NCI-H1092 (cell line): ENCODE measurements around the gene CRB3.
"Not testable (repeated sequence)": the region's sequence is repeated elsewhere in the genome, so short reads cannot be mapped to it uniquely, and the experiment has no call there.

Experiments used
- DNase-seq: peaks from one replicate; lab custom pipeline; 2025; lab: John Stamatoyannopoulos, UW

CRB3 gene, protein sequence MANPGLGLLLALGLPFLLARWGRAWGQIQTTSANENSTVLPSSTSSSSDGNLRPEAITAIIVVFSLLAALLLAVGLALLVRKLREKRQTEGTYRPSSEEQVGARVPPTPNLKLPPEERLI

GRCh38 chr19:6464070-6464873, at the start of gene CRB3:
Gene CRB3 (plus strand): TSS chr19:6464271. CDS start chr19:6464702, 431 bp downstream.
- DNase-seq: no peak

- DNase-seq: no peak
Measured at GRCh38 chr19:6414793-6415590, 49.1 kb upstream of the CRB3 start.

DNA sequence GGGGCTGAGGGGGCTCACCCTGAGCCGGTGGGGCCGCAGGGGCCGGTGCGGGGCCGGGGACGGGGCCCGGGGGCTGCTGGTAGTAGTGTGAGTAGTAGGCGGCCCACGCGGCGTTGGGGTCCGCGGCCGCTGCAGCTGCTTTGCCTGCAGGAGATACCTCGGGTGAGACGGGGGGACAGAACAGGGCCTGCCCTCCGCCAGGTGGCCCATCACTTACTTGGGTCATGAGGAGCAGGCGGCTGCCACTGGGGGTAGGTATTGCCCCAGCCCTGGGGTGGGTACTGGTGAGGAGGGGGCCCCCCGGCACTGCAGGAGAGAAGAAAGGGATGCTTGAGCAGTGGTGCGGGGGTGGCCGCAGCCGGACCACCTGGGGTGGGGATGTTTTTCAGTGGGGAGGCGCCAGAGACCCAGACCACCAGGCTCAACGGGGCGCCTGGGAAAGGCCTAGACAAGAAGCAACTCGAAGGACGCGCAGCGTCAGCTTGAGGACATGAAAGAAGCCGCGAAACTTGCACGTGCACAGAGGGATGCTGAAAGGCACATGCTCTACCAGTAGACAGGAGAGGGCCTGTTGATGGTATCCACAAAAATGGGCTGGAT, 48.4 kb upstream of the CRB3 start:
- no peak for DNase-seq

DNA sequence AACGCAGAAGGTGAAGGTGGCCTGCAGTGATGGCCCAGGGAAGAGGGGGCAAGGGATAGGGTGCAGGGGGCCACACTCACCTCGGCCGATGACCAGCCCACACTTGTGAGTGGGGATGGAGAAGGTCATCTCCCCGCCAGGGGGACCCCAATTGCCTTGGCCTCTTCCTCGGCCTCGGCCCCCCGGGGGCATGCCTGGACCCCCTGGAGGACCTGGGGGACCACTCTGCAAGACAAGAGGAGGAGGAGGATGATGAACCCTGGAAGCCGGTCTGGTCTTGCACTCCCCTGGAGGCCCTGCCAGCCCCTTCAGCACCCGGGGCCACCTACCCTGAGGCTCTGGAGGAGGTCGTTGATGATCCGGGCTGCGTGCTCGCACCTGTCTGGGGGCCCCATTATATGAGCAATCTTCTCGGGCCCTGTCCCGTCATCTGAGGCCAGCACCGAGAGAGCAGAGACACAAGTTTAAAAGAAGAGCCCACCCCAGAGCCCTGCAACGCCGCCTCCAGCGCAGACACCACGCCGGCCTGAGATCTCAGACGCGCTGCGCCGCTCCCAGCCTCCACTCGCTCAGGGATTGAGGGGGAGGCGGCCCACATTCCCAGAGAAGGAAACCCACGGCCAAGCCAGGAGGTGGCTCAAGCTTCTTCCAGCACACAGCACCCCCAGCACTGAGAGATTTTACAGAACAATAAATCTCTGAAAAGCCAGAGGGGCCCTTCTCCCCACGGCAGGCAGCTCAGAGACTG, 47.2 kb upstream of the CRB3 start:
- DNase-seq: no peak

GRCh38 chr19:6417713-6418561, 46.1 kb upstream of the CRB3 start:
- DNase-seq: no peak

DNA sequence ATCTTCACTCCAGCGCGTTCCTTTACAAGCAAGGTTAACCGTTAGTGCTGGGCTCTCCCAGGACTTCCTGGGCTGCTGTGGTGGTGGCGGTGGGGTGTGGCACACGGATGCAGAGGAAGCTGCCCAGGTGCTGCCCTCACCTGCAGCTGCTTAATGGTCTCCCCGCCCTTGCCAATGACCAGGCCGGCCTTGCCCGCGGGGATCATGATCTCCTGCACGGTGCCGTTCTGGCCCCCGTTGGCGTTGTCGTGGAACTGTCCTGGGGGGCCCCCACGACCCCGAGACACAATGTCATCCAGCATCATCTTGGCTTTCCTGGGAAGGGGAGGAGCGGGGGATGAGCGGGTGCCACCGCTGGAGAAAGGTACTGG, 45.5 kb upstream of the CRB3 start:
- no peak for DNase-seq

DNA sequence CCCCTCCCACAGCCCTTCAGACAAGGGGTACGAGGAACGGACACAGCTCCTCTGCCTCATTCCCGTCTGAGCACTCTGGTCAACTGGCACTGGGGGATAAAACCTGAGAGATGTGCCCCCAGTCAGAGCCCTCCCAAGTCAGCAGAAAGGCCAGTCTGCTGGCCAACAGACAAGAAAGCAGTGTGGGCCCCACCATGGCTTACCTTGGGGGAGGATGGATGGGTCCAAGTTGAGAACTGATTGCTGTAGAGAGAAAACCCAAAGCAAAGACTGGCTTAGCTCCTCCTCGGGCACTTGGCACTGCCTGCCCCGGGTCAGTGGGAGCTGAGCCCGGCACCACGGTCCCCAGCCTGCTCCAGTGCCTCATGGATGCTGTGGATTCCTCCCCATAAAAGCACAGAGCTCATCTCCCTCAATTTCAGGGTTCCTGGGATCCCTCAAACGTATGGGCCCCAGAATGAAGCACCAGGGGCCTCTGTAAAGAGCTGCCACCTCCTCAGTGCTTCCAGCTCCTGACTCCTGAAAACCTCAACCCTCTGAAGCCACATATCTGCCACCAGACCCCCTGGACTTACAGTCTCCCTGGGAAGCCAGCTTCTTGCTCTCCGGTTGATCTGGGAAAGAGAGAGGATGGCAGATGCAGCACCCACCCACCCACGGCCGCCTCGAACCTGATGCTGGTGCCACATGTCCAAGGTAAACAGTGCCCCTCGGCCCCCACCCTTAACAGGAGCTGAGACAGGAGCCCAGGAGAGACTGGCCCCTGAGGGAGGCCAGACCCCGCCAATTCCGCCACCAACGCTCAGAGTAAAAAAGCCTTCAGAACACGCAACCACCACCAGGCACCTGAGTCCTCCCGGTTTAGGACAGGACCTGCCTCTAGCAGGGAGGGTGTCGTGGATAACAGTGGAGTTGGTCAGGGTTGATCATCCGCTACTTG, 42.7 kb upstream of the CRB3 start:
- DNase-seq: no peak

DNA sequence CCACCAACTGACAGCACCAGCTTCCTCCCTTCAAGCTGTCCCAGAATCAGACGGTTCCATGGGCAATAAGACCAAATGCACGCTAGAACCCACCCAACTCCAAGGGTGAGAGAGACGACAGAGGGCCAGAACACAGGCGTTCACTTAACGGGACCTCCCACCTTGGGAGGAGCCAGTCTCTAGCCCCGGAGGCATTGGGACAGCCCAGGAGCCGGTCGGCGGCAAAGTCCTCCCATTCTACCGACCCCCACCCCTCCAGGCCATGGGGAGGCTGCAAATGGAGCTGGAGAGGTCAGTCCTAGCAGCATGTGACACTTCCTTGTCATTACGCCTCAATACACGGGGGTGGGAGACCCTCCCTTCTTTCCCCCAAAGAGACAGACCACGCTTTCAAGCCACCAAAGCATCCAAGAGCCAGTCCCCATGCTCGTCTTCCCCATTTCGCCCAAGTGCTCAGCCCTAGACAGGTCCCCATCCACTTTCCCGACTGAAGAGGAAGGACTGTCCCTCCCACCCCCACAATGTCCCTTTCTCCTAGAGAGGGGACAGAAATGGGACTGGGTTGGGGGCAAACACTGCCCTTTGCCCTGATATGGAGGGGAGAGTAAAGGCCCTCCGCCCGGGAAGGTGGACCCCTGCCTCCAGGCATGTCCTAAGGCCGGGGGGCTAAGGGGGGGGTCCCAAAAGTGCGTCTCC, 40.4 kb upstream of the CRB3 start:
- DNase-seq: no peak

- DNase-seq: no peak
Measured at GRCh38 chr19:6424195-6424938, 39.7 kb upstream of the CRB3 start, which contains the start of gene KHSRP. Gene KHSRP (minus strand): TSS chr19:6424811. CDS start chr19:6424701, 110 bp downstream.

GRCh38 chr19:6424939-6425731, 38.9 kb upstream of the CRB3 start:
- peak; percentile 100 for DNase-seq

- no peak for DNase-seq
Measured at GRCh38 chr19:6425732-6426620, 38.1 kb upstream of the CRB3 start.

GRCh38 chr19:6427131-6427530, 36.9 kb upstream of the CRB3 start:
- DNase-seq: no peak

DNA sequence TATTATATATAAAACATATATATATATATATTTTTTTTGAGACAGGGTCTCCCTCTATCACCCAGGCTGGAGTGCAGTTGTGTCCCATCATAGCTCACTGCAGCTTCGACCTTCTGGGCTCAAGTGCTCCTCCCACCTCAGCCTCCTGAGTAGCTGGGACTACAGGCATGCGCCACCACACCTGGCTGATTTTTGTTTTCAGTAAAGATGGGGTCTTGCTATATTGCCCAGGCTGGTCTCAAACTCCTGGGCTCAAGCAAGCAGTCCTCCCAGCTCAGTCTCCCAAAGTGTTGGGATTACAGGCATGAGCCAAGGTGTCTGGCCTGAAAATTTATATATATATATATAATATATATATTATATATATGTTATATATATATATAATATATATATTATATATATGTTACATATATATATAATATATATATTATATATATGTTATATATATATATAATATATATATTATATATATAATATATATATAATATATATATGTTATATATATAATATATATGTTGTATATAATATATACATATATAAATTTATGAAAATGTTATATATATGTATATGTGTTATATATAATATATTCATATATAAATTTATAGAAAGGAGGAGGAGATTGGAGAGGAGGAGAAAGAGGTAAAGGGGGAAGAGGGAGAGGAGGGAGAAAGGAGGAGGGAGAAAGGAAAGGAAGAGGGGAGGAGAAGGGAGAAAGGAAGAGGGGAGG, 35.2 kb upstream of the CRB3 start:
- not testable (repeated sequence) for DNase-seq

- DNase-seq: no peak
Measured at GRCh38 chr19:6429419-6430221, 34.5 kb upstream of the CRB3 start.

DNA sequence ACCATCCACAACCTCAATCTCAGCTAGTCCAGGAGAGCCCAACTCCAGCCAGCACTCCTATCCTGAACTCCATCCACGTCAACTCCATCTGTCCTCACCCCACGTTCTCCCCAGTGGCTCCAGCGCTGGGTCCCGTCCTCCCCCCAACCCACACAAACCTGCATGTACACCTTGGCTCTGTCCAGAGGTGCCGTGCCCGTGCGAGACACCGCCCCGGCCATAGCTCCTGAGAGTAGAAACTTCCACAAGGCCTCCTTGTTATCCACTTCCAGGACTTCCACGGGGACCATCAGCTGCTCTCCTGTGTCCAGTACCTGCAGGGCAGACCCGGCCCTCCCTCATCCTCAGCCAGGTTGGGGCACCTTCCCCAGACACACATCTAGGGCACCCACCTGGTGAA, 32.2 kb upstream of the CRB3 start:
- no peak for DNase-seq
